A673 (cell line): ENCODE results near the gene APOA1. TPM values are rescaled to one million over a fixed set of nuclear protein-coding genes. Genes with fewer than 3 reads are reported as not detected.

ENCODE experiments used
- BruUV-seq: library from RNA; stranded (reverse); fragments of 400-500 nt; replicated peaks from 2 replicates; lab custom pipeline; 2021; lab: Mats Ljungman, UMichigan
- CTCF ChIA-PET: fragments of 300-600 bp; sonication (Branson Sonifier 250); formaldehyde crosslinking; loops from one replicate; lab custom pipeline; 2022; ENCODE audit warnings: antibody characterized with exemption; lab: Charles Lee
- POLR2A ChIA-PET: fragments of 300-600 bp; sonication (Branson Sonifier 250); formaldehyde crosslinking; loops from one replicate; lab custom pipeline; 2022; ENCODE audit warnings: antibody characterized with exemption; ENCODE audit not compliant: low non-redundant PET; lab: Charles Lee
- DNase-seq: peaks from one replicate; pipeline ENCODE4 v3.0.0-alpha.2; 2015; ENCODE audit warnings: low spot score
- H3K27ac ChIP-seq: fragments of 200-600 bp; sonication (generic); 2 replicates; pipeline ENCODE4 v1.5.1; 2016; ENCODE audit warnings: mixed run types, low read depth, mild to moderate bottlenecking, mixed read lengths, antibody characterized with exemption, low read length; ENCODE audit not compliant: poor library complexity, severe bottlenecking
- H3K27me3 ChIP-seq: fragments of 200-600 bp; sonication (generic); replicated peaks from 2 replicates; pipeline ENCODE4 v1.6.1; 2017; ENCODE audit warnings: mixed run types, low read depth, mild to moderate bottlenecking, mixed read lengths, antibody characterized with exemption, low read length; ENCODE audit not compliant: insufficient read depth, poor library complexity
- H3K36me3 ChIP-seq: fragments of 200-600 bp; sonication (generic); 2 replicates; pipeline ENCODE4 v1.6.1; 2016; ENCODE audit warnings: mixed run types, mild to moderate bottlenecking, mixed read lengths, antibody characterized with exemption, low read length; ENCODE audit not compliant: insufficient read depth, poor library complexity, severe bottlenecking
- H3K4me1 ChIP-seq: fragments of 200-600 bp; sonication (generic); 2 replicates; pipeline ENCODE4 v1.6.1; 2017; ENCODE audit warnings: mixed run types, mild to moderate bottlenecking, mixed read lengths, antibody characterized with exemption, low read length; ENCODE audit not compliant: insufficient read depth, poor library complexity, severe bottlenecking
- H3K4me3 ChIP-seq: fragments of 200-600 bp; sonication (generic); 2 replicates; pipeline ENCODE4 v1.5.1; 2016; ENCODE audit warnings: low read depth, mixed run types, mild to moderate bottlenecking, mixed read lengths, low read length; ENCODE audit not compliant: poor library complexity, severe bottlenecking
- H3K9me3 ChIP-seq: fragments of 200-600 bp; sonication (generic); 2 replicates; pipeline ENCODE4 v1.6.1; 2016; ENCODE audit warnings: mixed run types, low read depth, mild to moderate bottlenecking, mixed read lengths, antibody characterized with exemption, low read length; ENCODE audit not compliant: poor library complexity, severe bottlenecking
- CTCF ChIP-seq: fragments of 300-800, 200-600 bp; sonication (generic); conservative IDR thresholded peaks from 2 replicates; pipeline ENCODE4 v1.5.1; 2017; ENCODE audit warnings: low read depth, mild to moderate bottlenecking, antibody characterized with exemption, low read length, moderate library complexity, mixed read lengths
- EZH2 ChIP-seq: fragments of 200-600 bp; sonication (generic); IDR thresholded peaks from 2 replicates; pipeline ENCODE4 v1.6.1; 2017; ENCODE audit warnings: borderline replicate concordance, low read depth, mild to moderate bottlenecking, mixed read lengths, antibody characterized with exemption, low read length; ENCODE audit not compliant: poor library complexity, severe bottlenecking
- intact Hi-C: fragments of 100-400 bp; cut with micrococcal nuclease; formaldehyde crosslinking; loops from one replicate; pipeline ENCODE4 v1.10.0; 2022; ENCODE audit not compliant: unreplicated experiment
- total RNA-seq: library from RNA; stranded (reverse); gene quantifications from 2 replicates; pipeline ENCODE4 v1.2.3, GENCODE V29; 2021

APOA1 gene
- total RNA-seq, 1 experiment from 2014 or later = 0.43 TPM

GRCh38 chr11:116865696-116866095 lies 28.3 kb upstream of the APOA1 start:
- TF ChIP-seq CTCF (no peak), EZH2 (no peak)
- POLR2A ChIA-PET = no interaction called here
- DNase-seq = peak; percentile 63
- no peak overlapping the region for H3K4me3 ChIP-seq
- no peaks in the 10 kb centered on the region for H3K27me3 ChIP-seq
- H3K9me3 ChIP-seq = no peaks in the 10 kb centered on the region
- H3K4me1 ChIP-seq = peaks cover 7% of the 10 kb centered on the region
- H3K27ac ChIP-seq = peak overlapping the region; percentile 61
- no TSS peak for BruUV-seq
- peaks cover 71% of the 10 kb centered on the region for H3K36me3 ChIP-seq
- intact Hi-C loops = no loop called here
- CTCF ChIA-PET = interaction anchor here (0.6 kb wide), 1 partner anchor 122 kb away, joined by 3 read pairs; no protein-coding TSS in a partner anchor

- Histone ChIP-seq H3K4me1 (peaks cover 7% of the 10 kb centered on the region), H3K27me3 (no peaks in the 10 kb centered on the region), H3K27ac (no peak overlapping the region), H3K9me3 (no peaks in the 10 kb centered on the region), H3K36me3 (peaks cover 67% of the 10 kb centered on the region), H3K4me3 (no peak overlapping the region)
- TF ChIP-seq EZH2 = no peak
- no peak for TF ChIP-seq CTCF
- ChIA-PET CTCF (no interaction called here), POLR2A (no interaction called here)
- intact Hi-C loops = no loop called here
- DNase-seq = no peak
- BruUV-seq = no TSS peak
These were observed 27.1 kb upstream of the APOA1 start for GRCh38 chr11:116864531-116864930.

GRCh38 chr11:116862951-116863350 lies 25.5 kb upstream of the APOA1 start:
- ChIA-PET POLR2A (no interaction called here), CTCF (no interaction called here)
- no peak for DNase-seq
- Histone ChIP-seq H3K9me3 (no peaks in the 10 kb centered on the region), H3K27me3 (no peaks in the 10 kb centered on the region), H3K4me1 (peaks cover 7% of the 10 kb centered on the region), H3K27ac (no peak overlapping the region), H3K4me3 (no peak overlapping the region), H3K36me3 (peaks cover 71% of the 10 kb centered on the region)
- no TSS peak for BruUV-seq
- TF ChIP-seq EZH2 (no peak), CTCF (no peak)
- intact Hi-C loops = no loop called here
